ENCODE data around the gene SLC4A8. TPM values are rescaled to one million over a fixed set of nuclear protein-coding genes. Genes with fewer than 3 reads are reported as not detected.

The SLC4A8 gene
- total and polyA plus RNA-seq, 7 donors, result under 0.01 to 3.0 (median 0.71) TPM

- Histone ChIP-seq H3K27me3 (peaks cover 0 to 15% (median 3%) of the 10 kb centered on the region in 3 donors), H3K36me3 (no peaks in the 10 kb centered on the region), H3K4me1 (peaks cover 0 to 3% (median 0%) of the 10 kb centered on the region in 4 donors), H3K9me3 (no peaks in the 10 kb centered on the region), H3K4me3 (no peak overlapping the region), H3K27ac (no peak overlapping the region)
- WGBS, 2 donors, result 80 to 86% methylated on average over 6 of the region's 6 CpGs
- intact Hi-C loops (cut with DNase I), result no loop called here
- DNase-seq, result no peak
- TF ChIP-seq EP300 (IDR thresholded peaks at IDR 0.05) (no peak), POLR2AphosphoS5 (IDR thresholded peaks at IDR 0.05) (no peak), CTCF (IDR thresholded peaks at IDR 0.05) (no peak), POLR2A (IDR thresholded peaks at IDR 0.05) (no peak)
These were observed 104.4 kb downstream of the SLC4A8 start for GRCh38 chr12:51528852-51529650.

- TF ChIP-seq CTCF (IDR thresholded peaks at IDR 0.05) (no peak), POLR2A (IDR thresholded peaks at IDR 0.05) (no peak), POLR2AphosphoS5 (IDR thresholded peaks at IDR 0.05) (no peak), EP300 (IDR thresholded peaks at IDR 0.05) (no peak)
- Histone ChIP-seq H3K27ac (no peak overlapping the region), H3K4me3 (no peak overlapping the region), H3K4me1 (peaks cover 0 to 3% (median 0%) of the 10 kb centered on the region in 4 donors), H3K9me3 (no peaks in the 10 kb centered on the region), H3K36me3 (no peaks in the 10 kb centered on the region), H3K27me3 (peaks cover 0 to 18% (median 3%) of the 10 kb centered on the region in 3 donors)
- intact Hi-C loops (cut with DNase I), result no loop called here
- DNase-seq, result no peak
- WGBS, 2 donors, result 91% methylated on average over 3 of the region's 3 CpGs
These were observed 105.0 kb downstream of the SLC4A8 start for GRCh38 chr12:51529651-51529970.

GRCh38 chr12:51530208-51530607 is 105.6 kb downstream of the SLC4A8 start:
- intact Hi-C loops (cut with DNase I), result loop anchor here (5.0 to 10.0 kb wide), 2 partner anchors 108 to 265 kb away; partner anchors contain the start of gene SLC4A8
- 94% methylated on average over 4 of the region's 4 CpGs for WGBS, 2 donors
- TF ChIP-seq POLR2A (IDR thresholded peaks at IDR 0.05) (no peak), POLR2AphosphoS5 (IDR thresholded peaks at IDR 0.05) (no peak), CTCF (IDR thresholded peaks at IDR 0.05) (no peak), EP300 (IDR thresholded peaks at IDR 0.05) (no peak)

GRCh38 chr12:51531284-51531977 is 106.8 kb downstream of the SLC4A8 start:
- Histone ChIP-seq H3K27ac (no peak overlapping the region), H3K27me3 (peaks cover 0 to 29% (median 3%) of the 10 kb centered on the region in 3 donors), H3K4me3 (no peak overlapping the region), H3K9me3 (no peaks in the 10 kb centered on the region), H3K36me3 (no peaks in the 10 kb centered on the region), H3K4me1 (peaks cover 0 to 3% (median 0%) of the 10 kb centered on the region in 4 donors)
- TF ChIP-seq POLR2AphosphoS5 (IDR thresholded peaks at IDR 0.05), result no peak
- no peak for TF ChIP-seq CTCF (IDR thresholded peaks at IDR 0.05)
- no peak for TF ChIP-seq EP300 (IDR thresholded peaks at IDR 0.05)
- no peak for TF ChIP-seq POLR2A (IDR thresholded peaks at IDR 0.05)
- intact Hi-C loops (cut with DNase I), result loop anchor here (5.0 to 10.0 kb wide), 2 partner anchors 109 to 267 kb away; partner anchors contain the start of gene SLC4A8
- no peak for DNase-seq
- WGBS, 2 donors, result 43 to 65% methylated on average over 11 of the region's 11 CpGs

More at GRCh38 chr12:51530208-51530607, 105.6 kb downstream of the SLC4A8 start:
- H3K27ac ChIP-seq, result no peak overlapping the region
- peaks cover 0 to 19% (median 3%) of the 10 kb centered on the region in 3 donors for H3K27me3 ChIP-seq
- no peak for DNase-seq
- peaks cover 0 to 3% (median 0%) of the 10 kb centered on the region in 4 donors for H3K4me1 ChIP-seq
- no peak overlapping the region for H3K4me3 ChIP-seq
- no peaks in the 10 kb centered on the region for H3K36me3 ChIP-seq
- no peaks in the 10 kb centered on the region for H3K9me3 ChIP-seq
